LNCAP (cell line): Measurements from ENCODE around the gene CDK11B.

Source experiments
- CTCF ChIP-seq: fragments of 450-650 bp; IDR thresholded peaks from 2 replicates; pipeline ENCODE4 v1.5.1; 2017; ENCODE audit warnings: mild to moderate bottlenecking

CDK11B gene

DNA sequence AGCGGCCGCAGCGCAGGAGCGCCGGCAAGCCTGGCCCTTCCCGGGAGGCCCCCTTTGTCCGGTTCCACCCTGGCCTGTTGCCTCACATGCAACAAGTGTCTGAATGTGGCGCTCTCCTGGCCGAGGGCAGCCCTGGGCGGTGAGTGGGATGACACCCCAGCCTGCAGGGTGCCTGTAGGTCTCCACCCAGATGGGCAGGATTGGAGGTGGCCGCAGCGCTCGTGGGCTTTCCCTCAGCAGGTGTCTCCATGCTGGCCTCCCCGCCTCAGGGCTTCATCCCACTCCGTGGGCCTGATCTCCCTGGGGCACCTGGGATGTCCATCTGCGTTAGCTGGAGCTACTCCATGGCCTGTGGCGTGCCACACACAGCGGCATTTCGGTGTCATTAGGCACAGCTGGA lies 42.0 kb downstream of the CDK11B start:
- no peak for TF ChIP-seq CTCF

DNA sequence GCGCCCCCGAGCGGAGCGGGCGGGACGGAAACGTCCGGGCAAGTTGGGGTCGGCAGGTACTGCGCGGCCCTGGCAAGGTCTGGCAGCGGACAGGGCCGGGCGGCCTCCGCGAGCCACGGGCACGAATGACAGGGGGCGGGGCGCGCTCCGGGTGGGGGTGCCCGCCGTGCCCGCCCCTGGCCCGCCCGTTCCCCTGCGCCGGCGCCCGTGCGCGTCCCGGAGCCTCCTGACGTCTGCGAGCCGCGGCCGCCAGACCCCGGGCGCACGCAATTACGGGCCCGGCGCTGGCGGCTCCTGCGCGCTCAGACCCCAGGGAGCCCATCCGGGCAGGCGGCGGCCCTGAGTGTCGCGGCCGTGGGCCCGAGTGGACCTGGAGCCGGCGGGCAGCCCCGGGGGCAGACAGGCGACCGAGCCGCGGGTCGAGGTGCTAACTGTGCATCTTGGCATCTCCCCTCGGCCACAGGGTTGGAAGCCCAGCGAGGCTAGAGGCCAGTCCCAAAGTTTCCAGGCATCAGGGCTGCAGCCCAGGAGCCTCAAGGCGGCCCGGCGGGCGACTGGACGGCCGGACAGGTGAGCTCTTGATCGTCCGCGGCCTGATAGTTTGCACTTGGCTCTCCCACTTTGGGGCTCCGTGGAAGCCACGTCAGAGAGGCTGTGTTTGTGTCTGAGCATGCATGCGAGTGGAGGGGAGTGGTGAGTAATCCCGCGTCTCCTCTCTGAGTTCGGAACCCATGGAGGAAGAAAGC lies 42.6 kb downstream of the CDK11B start:
- TF ChIP-seq CTCF, result no peak

- TF ChIP-seq CTCF, result no peak
Measured at GRCh38 chr1:1615256-1616044, 43.4 kb downstream of the CDK11B start, which contains the start of gene MIB2. Gene MIB2, plus strand, starts transcription at chr1:1615500. Its CDS starts 7,953 bp downstream, at chr1:1623453.

DNA sequence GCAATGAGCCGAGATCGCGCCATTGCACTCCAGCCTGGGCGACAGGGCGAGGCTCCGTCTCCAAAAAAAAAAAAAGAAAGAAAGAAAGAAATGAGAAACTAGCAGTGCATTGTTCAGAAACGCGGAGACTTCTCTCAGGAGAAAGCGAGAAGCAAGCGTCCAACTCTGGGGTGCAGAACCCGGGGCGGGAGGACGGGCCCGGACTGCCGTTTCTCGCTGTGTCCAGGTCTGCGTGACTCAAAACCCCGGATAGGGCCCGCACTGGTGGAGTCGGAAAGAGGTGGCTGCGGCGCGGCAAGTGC lies 43.9 kb downstream of the CDK11B start:
- no peak for TF ChIP-seq CTCF

DNA sequence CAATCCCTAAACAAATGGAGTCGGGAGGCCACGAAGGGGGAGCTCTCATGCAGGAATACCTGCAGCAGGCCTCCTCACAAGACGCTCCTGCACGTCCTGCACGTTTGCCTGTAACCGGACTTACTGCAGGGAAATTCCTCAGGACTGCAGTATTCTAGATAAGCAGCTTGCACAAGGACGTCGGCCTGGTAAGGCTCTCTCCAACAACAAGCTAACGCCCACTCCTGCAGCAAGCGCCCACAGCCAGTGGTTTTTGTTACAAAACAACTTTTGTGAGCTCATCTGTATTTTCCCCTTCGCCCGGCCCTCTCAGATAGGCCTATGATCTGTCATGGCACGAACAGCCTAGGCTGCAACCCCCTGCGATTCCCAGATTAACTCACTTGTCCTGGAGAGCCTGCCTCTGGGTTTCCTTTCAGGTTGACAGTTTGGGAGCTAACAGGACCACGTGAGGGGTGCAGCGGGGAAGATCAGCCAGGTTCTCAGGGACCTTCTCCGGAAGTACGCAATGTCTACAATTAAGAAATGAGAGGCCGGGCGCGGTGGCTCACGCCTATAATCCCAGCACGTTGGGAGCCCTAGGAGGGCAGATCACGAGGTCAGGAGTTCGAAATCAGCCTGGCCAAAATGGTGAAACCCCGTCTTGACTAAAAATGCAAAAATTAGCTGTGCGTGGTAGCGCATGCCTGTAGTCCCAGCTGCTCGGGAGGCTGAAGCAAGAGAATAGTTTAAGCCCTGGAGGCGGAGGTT lies 44.4 kb downstream of the CDK11B start:
- no peak for TF ChIP-seq CTCF

GRCh38 chr1:1613509-1614082 lies 45.2 kb downstream of the CDK11B start:
- TF ChIP-seq CTCF, result no peak

DNA sequence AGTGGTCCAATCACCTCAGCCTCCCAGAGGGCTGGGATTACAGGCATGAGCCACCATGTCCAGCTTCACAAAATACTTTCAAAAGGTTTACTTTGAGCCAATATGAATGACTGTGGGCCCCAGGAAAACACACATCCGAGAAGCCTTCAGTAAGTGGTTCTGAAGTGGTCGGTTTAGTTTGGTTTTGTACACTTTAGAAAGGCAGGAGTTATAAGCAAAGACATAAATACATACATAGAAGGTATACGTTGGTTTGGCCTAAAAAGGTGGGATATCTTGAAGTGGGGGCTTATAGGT lies 46.8 kb downstream of the CDK11B start:
- no peak for TF ChIP-seq CTCF
